HEK293 (cell line): ENCODE results near the gene ALS2CL.

Source experiments
- CTCF ChIP-seq: fragments of 450-650 bp; formaldehyde crosslinking; IDR thresholded peaks from 2 replicates; pipeline ENCODE4 v1.5.1; 2016; ENCODE audit warnings: missing biosample characterization, missing genetic modification characterization
- ELK4 ChIP-seq: IDR thresholded peaks from 2 replicates; pipeline ENCODE4 v1.6.1; 2011; ENCODE audit warnings: mild to moderate bottlenecking, low read depth, low read length, borderline replicate concordance
- REST ChIP-seq: fragments of 450-650 bp; formaldehyde crosslinking; IDR thresholded peaks from 2 replicates; pipeline ENCODE4 v1.5.1; 2016; ENCODE audit warnings: missing biosample characterization, missing genetic modification characterization
- YY1 ChIP-seq: fragments of 450-650 bp; formaldehyde crosslinking; IDR thresholded peaks from 2 replicates; pipeline ENCODE4 v1.5.1; 2018; ENCODE audit warnings: missing biosample characterization, missing genetic modification characterization
- ZBTB20 ChIP-seq: fragments of 450-650 bp; formaldehyde crosslinking; IDR thresholded peaks from 2 replicates; pipeline ENCODE4 v1.5.1; 2016; ENCODE audit warnings: missing biosample characterization, missing genetic modification characterization
- ZBTB7A ChIP-seq: fragments of 450-650 bp; formaldehyde crosslinking; IDR thresholded peaks from 2 replicates; pipeline ENCODE4 v1.5.1; 2016; ENCODE audit warnings: low read depth, missing biosample characterization, missing genetic modification characterization
- ZNF184 ChIP-seq: fragments of 450-650 bp; IDR thresholded peaks from 2 replicates; pipeline ENCODE4 v1.5.1; 2018; ENCODE audit warnings: missing biosample characterization, mild to moderate bottlenecking, missing genetic modification characterization
- ZNF768 ChIP-seq: fragments of 450-650 bp; formaldehyde crosslinking; IDR thresholded peaks from 2 replicates; pipeline ENCODE4 v1.5.1; 2018; ENCODE audit warnings: missing biosample characterization, mild to moderate bottlenecking, missing genetic modification characterization

GRCh38 chr3:46722443-46722842 lies 29.0 kb upstream of the ALS2CL start:
- TF ChIP-seq YY1 (tag by site-specific recombination) (no peak), ELK4 (no peak), CTCF (tag by site-specific recombination) (no peak), ZBTB20 (tag by site-specific recombination) (no peak), ZNF184 (tag by site-specific recombination) (no peak), ZBTB7A (tag by site-specific recombination) (no peak), REST (no peak), ZNF768 (tag by site-specific recombination) (no peak)
